Stimulated activated CD4-positive, alpha-beta T cell treated with anti-CD3 and anti-CD28 coated beads, TNF-alpha, amount 100 ng/mL, for 4 hours (primary cell): ENCODE results near the gene PI4K2B.
"Not testable (repeated sequence)": the region's sequence is repeated elsewhere in the genome, so short reads cannot be mapped to it uniquely, and the experiment has no call there.

ENCODE experiments used
- DNase-seq, 3 experiments: peaks; one replicate each; pipeline ENCODE4 v3.0.0-alpha.2; 2020; ENCODE audit warnings: low read depth in 3 of 3

Gene PI4K2B

GRCh38 chr4:25242195-25242594 lies 8.4 kb downstream of the PI4K2B start:
- DNase-seq: not testable (repeated sequence)

- DNase-seq: no peak
These were observed 11.3 kb downstream of the PI4K2B start for GRCh38 chr4:25245181-25245580.

- no peak for DNase-seq
These were observed 13.1 kb downstream of the PI4K2B start for GRCh38 chr4:25246680-25247611.

GRCh38 chr4:25248875-25249274 lies 15.0 kb downstream of the PI4K2B start:
- DNase-seq: not testable (repeated sequence)

- DNase-seq: not testable (repeated sequence)
These were observed 15.7 kb downstream of the PI4K2B start for GRCh38 chr4:25249494-25249893.

GRCh38 chr4:25252230-25253070 lies 18.6 kb downstream of the PI4K2B start:
- DNase-seq: no peak

- no peak for DNase-seq
These were observed 19.2 kb downstream of the PI4K2B start for GRCh38 chr4:25253071-25253445.

GRCh38 chr4:25253786-25254185 lies 20.0 kb downstream of the PI4K2B start:
- not testable (repeated sequence) for DNase-seq

- no peak for DNase-seq
These were observed 25.2 kb downstream of the PI4K2B start for GRCh38 chr4:25258980-25259578.

GRCh38 chr4:25271866-25272265 lies 38.0 kb downstream of the PI4K2B start:
- DNase-seq: no peak

- DNase-seq: no peak
These were observed 46.4 kb downstream of the PI4K2B start for GRCh38 chr4:25280210-25280609.

GRCh38 chr4:25283948-25284347 lies 50.1 kb downstream of the PI4K2B start:
- DNase-seq: no peak

- no peak for DNase-seq
These were observed 50.6 kb downstream of the PI4K2B start for GRCh38 chr4:25284466-25284865.

- no peak for DNase-seq
These were observed 56.7 kb downstream of the PI4K2B start for GRCh38 chr4:25290490-25291067.

GRCh38 chr4:25291158-25291733 lies 57.4 kb downstream of the PI4K2B start:
- DNase-seq: no peak

- no peak for DNase-seq
These were observed 63.9 kb downstream of the PI4K2B start for GRCh38 chr4:25297528-25298242.

GRCh38 chr4:25299476-25300203 lies 65.8 kb downstream of the PI4K2B start:
- no peak for DNase-seq

- no peak for DNase-seq
These were observed 67.6 kb downstream of the PI4K2B start for GRCh38 chr4:25301471-25301870.

- DNase-seq: no peak
These were observed 68.8 kb downstream of the PI4K2B start for GRCh38 chr4:25302626-25303025.

- no peak for DNase-seq
These were observed 69.7 kb downstream of the PI4K2B start for GRCh38 chr4:25303578-25303977.
